D721Med (cell line): ENCODE data around the gene PIKFYVE.

Experiments
- DNase-seq: peaks from one replicate; pipeline ENCODE4 v3.0.0; 2011; ENCODE audit warnings: low spot score; ENCODE audit not compliant: insufficient read length
- FAIRE-seq: peaks from 2 replicates; lab custom pipeline; 2011; peaks lifted over from hg19 to GRCh38; lab: Jason Lieb, UNC
- TF ChIP-seq, protein P1 (sequence below): IDR thresholded peaks from 2 replicates; pipeline ENCODE4 v1.5.1; 2012; ENCODE audit warnings: mild to moderate bottlenecking, control low read depth; ENCODE audit not compliant: insufficient read depth; ENCODE audit errors: missing control alignments

PIKFYVE gene

GRCh38 chr2:208363485-208363884 is 97.4 kb downstream of the PIKFYVE start:
- DNase-seq (no peak), FAIRE-seq (no peak)
- TF ChIP-seq, protein P1, sequence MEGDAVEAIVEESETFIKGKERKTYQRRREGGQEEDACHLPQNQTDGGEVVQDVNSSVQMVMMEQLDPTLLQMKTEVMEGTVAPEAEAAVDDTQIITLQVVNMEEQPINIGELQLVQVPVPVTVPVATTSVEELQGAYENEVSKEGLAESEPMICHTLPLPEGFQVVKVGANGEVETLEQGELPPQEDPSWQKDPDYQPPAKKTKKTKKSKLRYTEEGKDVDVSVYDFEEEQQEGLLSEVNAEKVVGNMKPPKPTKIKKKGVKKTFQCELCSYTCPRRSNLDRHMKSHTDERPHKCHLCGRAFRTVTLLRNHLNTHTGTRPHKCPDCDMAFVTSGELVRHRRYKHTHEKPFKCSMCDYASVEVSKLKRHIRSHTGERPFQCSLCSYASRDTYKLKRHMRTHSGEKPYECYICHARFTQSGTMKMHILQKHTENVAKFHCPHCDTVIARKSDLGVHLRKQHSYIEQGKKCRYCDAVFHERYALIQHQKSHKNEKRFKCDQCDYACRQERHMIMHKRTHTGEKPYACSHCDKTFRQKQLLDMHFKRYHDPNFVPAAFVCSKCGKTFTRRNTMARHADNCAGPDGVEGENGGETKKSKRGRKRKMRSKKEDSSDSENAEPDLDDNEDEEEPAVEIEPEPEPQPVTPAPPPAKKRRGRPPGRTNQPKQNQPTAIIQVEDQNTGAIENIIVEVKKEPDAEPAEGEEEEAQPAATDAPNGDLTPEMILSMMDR, result no peak

DNA sequence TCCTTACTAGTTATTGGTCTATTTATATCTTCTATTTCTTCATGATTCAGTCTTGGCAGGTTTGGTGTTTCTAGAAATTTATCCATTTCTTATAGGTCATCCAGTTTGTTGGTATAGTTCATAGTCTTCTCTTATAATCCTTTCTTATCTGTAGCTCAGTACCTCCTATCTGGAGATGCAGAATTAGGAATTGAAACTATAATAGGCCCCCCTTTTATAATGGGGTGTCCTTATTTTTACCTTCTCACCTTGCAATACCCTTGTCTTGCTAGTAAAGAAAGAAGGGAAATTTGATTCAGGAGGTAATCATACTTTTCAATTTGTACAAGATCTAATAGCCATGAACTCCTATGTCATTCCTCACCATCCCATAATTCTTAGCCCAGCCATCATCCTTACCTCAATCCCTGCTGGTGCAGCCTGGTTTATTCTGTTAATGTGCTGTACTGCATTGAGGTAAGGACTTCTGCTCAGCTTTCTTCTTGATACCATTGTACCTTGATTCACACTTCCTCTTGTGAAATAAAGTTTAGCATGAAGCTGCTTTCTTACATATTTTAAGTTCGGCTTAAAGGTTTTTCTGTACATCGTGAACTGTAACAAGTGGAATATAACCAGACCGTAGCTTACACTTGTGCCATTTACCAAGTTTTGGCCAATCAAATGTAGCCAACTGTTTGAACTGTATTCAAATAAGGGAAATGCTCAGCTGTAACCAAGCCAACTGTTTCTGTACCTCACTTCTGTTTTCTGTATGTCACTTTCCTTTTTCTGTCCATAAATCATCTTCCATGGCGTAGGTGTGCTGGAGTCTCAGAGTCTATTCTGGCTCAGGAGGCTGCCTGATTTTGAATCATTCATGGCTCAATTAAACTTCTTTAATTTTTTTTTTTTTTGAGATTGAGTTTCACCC is 100.4 kb downstream of the PIKFYVE start:
- FAIRE-seq, result no peak
- no peak for DNase-seq
- TF ChIP-seq, protein P1, result no peak

DNA sequence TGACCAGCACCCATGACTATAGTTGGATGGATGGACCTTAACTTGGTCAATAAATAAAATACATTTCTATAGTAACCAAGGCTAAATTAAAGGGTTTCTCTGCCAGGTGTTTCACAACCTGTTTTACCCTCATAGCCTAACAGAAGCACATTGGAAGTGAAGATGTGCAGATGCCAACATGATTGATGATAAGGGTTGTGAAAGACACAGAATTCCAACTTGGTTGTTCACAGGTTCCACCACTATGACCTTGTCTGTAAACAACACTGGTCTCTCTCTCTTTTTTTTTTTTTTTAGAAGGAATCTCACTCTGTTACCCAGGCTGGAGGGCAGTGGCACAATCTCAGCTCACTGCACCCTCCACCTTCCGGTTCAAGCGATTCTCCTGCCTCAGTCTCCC is 103.0 kb downstream of the PIKFYVE start:
- no peak for FAIRE-seq
- TF ChIP-seq, protein P1, result no peak
- DNase-seq, result no peak

DNA sequence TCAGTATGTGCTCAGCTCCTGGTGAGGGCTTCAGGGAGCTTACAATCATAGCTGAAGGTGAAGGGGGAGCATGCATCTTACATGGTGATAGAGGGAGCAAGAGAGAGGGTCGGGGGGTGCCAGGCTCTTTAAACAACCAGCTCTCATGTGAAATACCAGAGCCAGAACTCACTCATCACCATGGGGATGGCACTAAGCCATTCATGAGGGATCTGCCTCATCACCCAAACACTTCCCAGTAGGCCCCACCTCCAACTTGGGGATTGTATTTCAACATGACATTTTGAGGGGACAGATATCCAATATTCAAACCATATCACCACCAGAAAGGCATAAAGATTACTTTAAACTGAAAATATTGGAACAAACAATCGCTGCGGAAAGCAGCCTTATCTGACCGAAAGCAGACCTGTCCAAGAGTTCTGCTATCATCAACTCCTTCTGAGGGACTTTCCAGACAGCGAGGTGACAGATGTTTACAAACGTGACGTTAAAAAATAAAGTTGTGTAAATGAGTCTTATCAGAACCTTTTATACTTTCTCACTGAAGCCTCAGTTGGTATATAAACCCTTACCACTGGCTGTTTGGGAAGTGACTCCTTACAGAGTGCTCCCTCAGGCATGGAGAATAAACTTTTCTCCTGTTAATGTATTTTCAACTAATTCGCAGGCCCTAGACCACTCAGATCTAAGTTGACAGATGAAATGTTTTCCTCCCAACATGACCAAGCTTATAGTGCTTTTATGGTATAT is 105.0 kb downstream of the PIKFYVE start:
- FAIRE-seq (no peak), DNase-seq (no peak)
- TF ChIP-seq, protein P1, result no peak

DNA sequence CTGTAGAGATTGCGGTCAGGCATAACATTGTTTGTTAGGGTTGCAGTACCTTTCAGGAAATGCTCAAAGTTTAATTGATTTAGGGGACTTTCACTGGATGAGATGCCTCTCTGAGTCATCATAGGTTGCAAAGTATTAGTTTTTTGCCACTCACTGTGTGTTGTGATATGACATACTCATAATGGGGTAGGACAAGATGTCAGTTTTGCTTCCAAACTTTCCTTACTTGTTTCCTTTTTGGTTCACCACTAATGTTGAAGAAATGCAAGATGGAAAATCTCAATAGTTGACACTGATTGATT is 105.5 kb downstream of the PIKFYVE start:
- no peak for DNase-seq
- FAIRE-seq, result no peak
- TF ChIP-seq, protein P1, result no peak

DNA sequence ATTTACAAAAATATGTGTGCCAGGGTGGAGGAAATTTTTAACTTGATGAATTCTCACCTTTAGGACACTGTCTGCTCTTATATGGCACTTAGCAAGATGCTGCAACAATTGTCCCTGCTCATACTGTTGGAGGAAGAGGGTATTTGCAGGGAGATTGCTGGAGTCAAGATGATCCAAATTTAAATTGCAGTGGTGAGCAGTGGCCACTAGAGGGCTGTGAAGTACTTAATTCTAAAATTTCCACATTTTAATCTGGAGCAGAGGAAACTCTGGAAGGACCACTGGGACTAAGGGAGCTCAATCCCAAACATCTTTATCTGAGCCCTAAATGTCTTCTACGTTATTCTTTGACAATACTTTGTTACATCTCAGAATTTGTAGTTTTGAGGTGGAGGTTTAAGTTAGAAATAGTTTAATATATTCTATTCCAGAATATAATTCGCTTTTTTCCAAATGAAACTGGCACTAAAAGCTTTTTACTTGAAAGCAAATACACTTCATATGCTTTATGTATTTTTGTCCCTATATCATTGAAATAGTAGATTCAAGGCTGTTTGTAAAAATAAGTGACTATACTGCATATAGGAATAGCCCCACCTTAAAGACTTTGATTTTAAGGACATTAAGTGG is 107.5 kb downstream of the PIKFYVE start:
- FAIRE-seq, result no peak
- DNase-seq, result peak; percentile 23
- TF ChIP-seq, protein P1, result peak; percentile 85
